ENCODE results near the gene CAPN7.

DNA sequence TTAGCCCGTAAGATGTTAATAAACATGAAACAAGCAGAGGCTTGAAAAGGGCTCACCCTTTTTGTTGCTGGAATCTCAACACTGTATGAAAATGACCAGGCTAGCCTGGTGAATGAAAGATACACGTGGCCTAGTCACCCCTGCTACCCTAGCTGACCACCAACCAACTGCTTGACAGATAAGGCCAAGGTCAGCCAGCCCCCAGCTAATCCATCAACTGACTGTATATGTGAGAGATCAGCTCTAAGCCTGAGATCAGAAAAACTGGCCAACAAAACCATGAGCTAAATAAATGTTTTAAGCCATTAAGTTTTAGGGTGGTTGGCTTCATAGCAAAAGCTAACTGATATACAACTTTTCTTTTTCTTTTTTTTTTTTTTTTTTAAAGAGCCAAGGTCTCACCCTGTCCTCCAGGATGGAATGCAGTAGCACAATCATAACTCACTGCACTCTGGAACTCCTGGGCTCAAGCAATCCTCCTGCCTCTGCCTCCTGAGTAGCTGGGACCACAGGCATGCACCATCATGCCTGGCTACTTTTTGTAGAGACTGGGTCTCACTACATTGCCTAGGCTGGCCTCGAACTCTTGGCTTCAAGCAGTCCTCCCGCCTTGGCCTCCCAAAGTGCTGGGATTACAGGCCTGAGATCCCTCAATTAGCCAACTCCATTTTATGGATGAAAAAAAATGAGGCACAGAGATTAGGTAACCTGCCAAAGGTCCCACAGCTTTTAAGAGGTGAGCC is 91.7 kb downstream of the CAPN7 start:
- TF ChIP-seq, protein P1, sequence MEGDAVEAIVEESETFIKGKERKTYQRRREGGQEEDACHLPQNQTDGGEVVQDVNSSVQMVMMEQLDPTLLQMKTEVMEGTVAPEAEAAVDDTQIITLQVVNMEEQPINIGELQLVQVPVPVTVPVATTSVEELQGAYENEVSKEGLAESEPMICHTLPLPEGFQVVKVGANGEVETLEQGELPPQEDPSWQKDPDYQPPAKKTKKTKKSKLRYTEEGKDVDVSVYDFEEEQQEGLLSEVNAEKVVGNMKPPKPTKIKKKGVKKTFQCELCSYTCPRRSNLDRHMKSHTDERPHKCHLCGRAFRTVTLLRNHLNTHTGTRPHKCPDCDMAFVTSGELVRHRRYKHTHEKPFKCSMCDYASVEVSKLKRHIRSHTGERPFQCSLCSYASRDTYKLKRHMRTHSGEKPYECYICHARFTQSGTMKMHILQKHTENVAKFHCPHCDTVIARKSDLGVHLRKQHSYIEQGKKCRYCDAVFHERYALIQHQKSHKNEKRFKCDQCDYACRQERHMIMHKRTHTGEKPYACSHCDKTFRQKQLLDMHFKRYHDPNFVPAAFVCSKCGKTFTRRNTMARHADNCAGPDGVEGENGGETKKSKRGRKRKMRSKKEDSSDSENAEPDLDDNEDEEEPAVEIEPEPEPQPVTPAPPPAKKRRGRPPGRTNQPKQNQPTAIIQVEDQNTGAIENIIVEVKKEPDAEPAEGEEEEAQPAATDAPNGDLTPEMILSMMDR (IDR thresholded peaks at IDR 0.05): no peak
- TF ChIP-seq EP300 (IDR thresholded peaks at IDR 0.05): no peak
- no peak for TF ChIP-seq POLR2A (IDR thresholded peaks at IDR 0.05)
- no peak for TF ChIP-seq POLR2AphosphoS5 (IDR thresholded peaks at IDR 0.05)

All from gastroesophageal sphincter (tissue), 3 donors.